MM.1S (cell line): ENCODE data around the gene YPEL1.

Source experiments
- EZH2 ChIP-seq: fragments of 300-600 bp; sonication (generic); optimal IDR thresholded peaks from 2 replicates; pipeline ENCODE3; 2017; ENCODE audit warnings: low read depth, mild to moderate bottlenecking, antibody characterized with exemption, low read length, mixed read lengths
- TF ChIP-seq, protein P1 (sequence below): fragments of 300-600 bp; sonication (generic); IDR thresholded peaks from 2 replicates; pipeline ENCODE4 v1.5.1; 2016; ENCODE audit warnings: antibody characterized with exemption, low read length, mixed read lengths

DNA sequence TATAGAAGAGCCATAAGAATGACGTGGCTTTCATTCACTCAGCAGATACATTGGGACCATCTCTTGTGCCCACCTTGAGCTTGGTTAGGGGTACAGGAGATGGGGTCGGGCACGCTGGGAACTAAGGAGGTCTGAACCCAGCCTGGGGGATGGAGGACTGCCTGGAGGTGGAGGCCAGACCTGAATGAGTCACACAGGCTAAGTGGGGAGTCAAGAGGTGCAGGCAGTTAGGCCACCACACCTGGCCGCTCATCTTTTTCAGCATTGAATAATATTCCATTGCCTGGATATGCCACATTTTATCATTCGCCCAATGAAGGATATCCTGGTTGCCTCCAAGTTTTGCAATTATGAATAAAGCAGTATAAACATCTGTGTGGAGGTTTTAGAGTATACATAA, 73.6 kb downstream of the YPEL1 start:
- TF ChIP-seq, protein P1, sequence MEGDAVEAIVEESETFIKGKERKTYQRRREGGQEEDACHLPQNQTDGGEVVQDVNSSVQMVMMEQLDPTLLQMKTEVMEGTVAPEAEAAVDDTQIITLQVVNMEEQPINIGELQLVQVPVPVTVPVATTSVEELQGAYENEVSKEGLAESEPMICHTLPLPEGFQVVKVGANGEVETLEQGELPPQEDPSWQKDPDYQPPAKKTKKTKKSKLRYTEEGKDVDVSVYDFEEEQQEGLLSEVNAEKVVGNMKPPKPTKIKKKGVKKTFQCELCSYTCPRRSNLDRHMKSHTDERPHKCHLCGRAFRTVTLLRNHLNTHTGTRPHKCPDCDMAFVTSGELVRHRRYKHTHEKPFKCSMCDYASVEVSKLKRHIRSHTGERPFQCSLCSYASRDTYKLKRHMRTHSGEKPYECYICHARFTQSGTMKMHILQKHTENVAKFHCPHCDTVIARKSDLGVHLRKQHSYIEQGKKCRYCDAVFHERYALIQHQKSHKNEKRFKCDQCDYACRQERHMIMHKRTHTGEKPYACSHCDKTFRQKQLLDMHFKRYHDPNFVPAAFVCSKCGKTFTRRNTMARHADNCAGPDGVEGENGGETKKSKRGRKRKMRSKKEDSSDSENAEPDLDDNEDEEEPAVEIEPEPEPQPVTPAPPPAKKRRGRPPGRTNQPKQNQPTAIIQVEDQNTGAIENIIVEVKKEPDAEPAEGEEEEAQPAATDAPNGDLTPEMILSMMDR = no peak
- no peak for TF ChIP-seq EZH2
